K562 (cell line): ENCODE results near the gene KCNQ2. TPM values are rescaled to one million over a fixed set of nuclear protein-coding genes. Genes with fewer than 3 reads are reported as not detected.

ENCODE experiments used
- C11orf30 ChIP-seq: fragments of 450-650 bp; IDR thresholded peaks from 2 replicates; pipeline ENCODE4 v1.6.1; 2016; ENCODE audit warnings: low read depth, mild to moderate bottlenecking
- HDAC2 ChIP-seq: fragments of 450-650 bp; IDR thresholded peaks from 2 replicates; pipeline ENCODE4 v1.6.1; 2016; ENCODE audit warnings: mild to moderate bottlenecking
- MEIS2 ChIP-seq: fragments of 450-650 bp; IDR thresholded peaks from 2 replicates; pipeline ENCODE4 v1.6.1; 2014; ENCODE audit warnings: mild to moderate bottlenecking; ENCODE audit not compliant: partially characterized antibody
- MTA2 ChIP-seq: fragments of 450-650 bp; IDR thresholded peaks from 2 replicates; pipeline ENCODE4 v1.6.1; 2016; ENCODE audit warnings: low read depth
- NBN ChIP-seq: fragments of 450-650 bp; IDR thresholded peaks from 2 replicates; pipeline ENCODE4 v1.6.1; 2016; ENCODE audit warnings: low read depth, mild to moderate bottlenecking
- NCOA1 ChIP-seq: fragments of 450-650 bp; IDR thresholded peaks from 2 replicates; pipeline ENCODE4 v1.6.1; 2016; ENCODE audit warnings: low read depth
- NR2F6 ChIP-seq: fragments of 450-650 bp; formaldehyde crosslinking; IDR thresholded peaks from 2 replicates; pipeline ENCODE4 v1.4.0; 2020; ENCODE audit warnings: mild to moderate bottlenecking
- POLR2G ChIP-seq: fragments of 200-400 bp; formaldehyde crosslinking; IDR thresholded peaks from 2 replicates; pipeline ENCODE4 v1.6.1; 2017; ENCODE audit warnings: low read depth, mild to moderate bottlenecking, antibody characterized with exemption, low read length, moderate library complexity
- PTBP1 ChIP-seq: fragments of 200-400 bp; formaldehyde crosslinking; IDR thresholded peaks from 2 replicates; pipeline ENCODE4 v1.6.1; 2017; ENCODE audit warnings: low read depth, low read length
- SETDB1 ChIP-seq: IDR thresholded peaks from one replicate; pipeline ENCODE4 v1.6.1; 2012; ENCODE audit warnings: low read length, control low read depth, inconsistent platforms
- ZBTB43 ChIP-seq: sonication (generic); formaldehyde crosslinking; IDR thresholded peaks from 2 replicates; pipeline ENCODE4 v1.8.0; 2023; ENCODE audit warnings: mild to moderate bottlenecking, missing genetic modification reagents
- ZNF668 ChIP-seq: fragments of 250-450 bp; sonication (Bioruptor Pico); IDR thresholded peaks from 2 replicates; pipeline ENCODE4 v1.8.0; 2022; ENCODE audit warnings: mild to moderate bottlenecking, inconsistent platforms
- polyA plus RNA-seq, 8 experiments: library from polyadenylated mRNA; depleted of rRNA in 4 of 8; stranded (reverse) in 5 of 8; unstranded in 3 of 8; fragments of >200 nt; fragmentation: Nextera tagmentation in 2 of 8; fragmentation: Illumina TruSeq in 1 of 8; extraction: Ambion mirVana in 2 of 8; extraction: Trizol in 1 of 8; gene quantifications; 2 replicates each; pipeline versions ENCODE4 v1.2.1 to v1.2.3, GENCODE V29; 2011 to 2014; ENCODE audit warnings: inconsistent platforms in 1 of 8, missing spikeins in 1 of 8
- total RNA-seq, 7 experiments: library from RNA; depleted of rRNA in 6 of 7; stranded (reverse); fragments of >200 nt in 6 of 7; fragmentation: Illumina TruSeq in 2 of 7; extraction: Trizol in 2 of 7; gene quantifications; 2 replicates each; pipeline versions ENCODE4 v1.2.1 to v1.2.3, GENCODE V29; 2011 to 2021; ENCODE audit warnings: low replicate concordance in 1 of 7
- TF ChIP-seq, protein P1 (sequence below): sonication (generic); formaldehyde crosslinking; IDR thresholded peaks from 2 replicates; pipeline ENCODE4 v1.8.0; 2023; ENCODE audit warnings: mild to moderate bottlenecking, missing genetic modification reagents
- TF ChIP-seq, protein P2 (sequence below): fragments of 250-450 bp; sonication (Bioruptor Pico); IDR thresholded peaks from 2 replicates; pipeline ENCODE4 v1.5.1; 2021; ENCODE audit warnings: mild to moderate bottlenecking
- TF ChIP-seq, protein P3 (sequence below): fragments of 450-650 bp; conservative IDR thresholded peaks from 2 replicates; pipeline ENCODE4 v1.6.1; 2016; ENCODE audit warnings: missing genetic modification characterization, low read depth, mild to moderate bottlenecking, control low read depth, missing compliant biosample characterization
- TF ChIP-seq, protein P4 (sequence below): fragments of 250-450 bp; sonication (Bioruptor Pico); IDR thresholded peaks from 2 replicates; pipeline ENCODE4 v1.8.0; 2021; ENCODE audit warnings: moderate library complexity, mild to moderate bottlenecking, inconsistent platforms
- TF ChIP-seq, protein P5 (sequence below), 2 experiments: IDR thresholded peaks in 1 of 2; conservative IDR thresholded peaks in 1 of 2; 2 replicates each; pipeline ENCODE4 v1.6.1; 2016; ENCODE audit warnings: low read depth in 2 of 2, mild to moderate bottlenecking in 1 of 2, missing compliant biosample characterization in 1 of 2, missing genetic modification characterization in 1 of 2, moderate library complexity in 1 of 2

Gene KCNQ2
- total and polyA plus RNA-seq, 9 of the 15 experiments (the other 6 are each of a cell fraction or from before 2014, with no cell fraction given) = 0.13 to 0.16 TPM; not detected in 7

DNA sequence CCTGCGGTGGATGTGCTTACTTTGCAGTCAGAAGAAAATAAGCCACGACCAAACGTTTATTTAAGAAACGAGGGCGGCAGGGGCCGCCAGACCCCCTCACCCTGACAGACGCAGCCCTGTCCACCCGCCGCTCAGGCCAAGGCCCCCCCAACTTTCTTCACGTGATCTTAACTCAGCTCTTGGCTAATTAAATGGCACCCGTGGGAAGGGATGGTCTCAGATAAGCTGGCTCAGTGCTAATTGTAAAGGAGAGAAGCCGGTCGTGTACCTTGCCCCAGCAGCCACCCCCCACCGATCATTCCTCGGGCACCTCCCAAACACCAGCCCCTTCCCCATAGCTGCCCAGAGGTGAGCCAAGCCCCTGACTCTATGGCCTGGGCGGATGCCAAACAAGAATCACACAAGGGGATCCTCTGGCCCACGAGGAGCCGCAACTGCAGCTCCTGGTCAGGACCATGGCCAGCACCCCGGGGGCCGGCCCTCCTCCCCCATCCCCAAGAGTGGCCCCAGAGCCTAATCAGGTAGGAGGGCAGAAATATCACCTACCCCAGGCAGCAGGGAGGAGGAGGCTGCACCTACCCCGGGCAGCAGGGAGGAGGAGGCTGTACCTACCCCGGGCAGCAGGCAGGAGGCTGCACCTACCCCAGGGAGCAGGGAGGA lies 11.2 kb downstream of the KCNQ2 start (continued):
- TF ChIP-seq, protein P1, sequence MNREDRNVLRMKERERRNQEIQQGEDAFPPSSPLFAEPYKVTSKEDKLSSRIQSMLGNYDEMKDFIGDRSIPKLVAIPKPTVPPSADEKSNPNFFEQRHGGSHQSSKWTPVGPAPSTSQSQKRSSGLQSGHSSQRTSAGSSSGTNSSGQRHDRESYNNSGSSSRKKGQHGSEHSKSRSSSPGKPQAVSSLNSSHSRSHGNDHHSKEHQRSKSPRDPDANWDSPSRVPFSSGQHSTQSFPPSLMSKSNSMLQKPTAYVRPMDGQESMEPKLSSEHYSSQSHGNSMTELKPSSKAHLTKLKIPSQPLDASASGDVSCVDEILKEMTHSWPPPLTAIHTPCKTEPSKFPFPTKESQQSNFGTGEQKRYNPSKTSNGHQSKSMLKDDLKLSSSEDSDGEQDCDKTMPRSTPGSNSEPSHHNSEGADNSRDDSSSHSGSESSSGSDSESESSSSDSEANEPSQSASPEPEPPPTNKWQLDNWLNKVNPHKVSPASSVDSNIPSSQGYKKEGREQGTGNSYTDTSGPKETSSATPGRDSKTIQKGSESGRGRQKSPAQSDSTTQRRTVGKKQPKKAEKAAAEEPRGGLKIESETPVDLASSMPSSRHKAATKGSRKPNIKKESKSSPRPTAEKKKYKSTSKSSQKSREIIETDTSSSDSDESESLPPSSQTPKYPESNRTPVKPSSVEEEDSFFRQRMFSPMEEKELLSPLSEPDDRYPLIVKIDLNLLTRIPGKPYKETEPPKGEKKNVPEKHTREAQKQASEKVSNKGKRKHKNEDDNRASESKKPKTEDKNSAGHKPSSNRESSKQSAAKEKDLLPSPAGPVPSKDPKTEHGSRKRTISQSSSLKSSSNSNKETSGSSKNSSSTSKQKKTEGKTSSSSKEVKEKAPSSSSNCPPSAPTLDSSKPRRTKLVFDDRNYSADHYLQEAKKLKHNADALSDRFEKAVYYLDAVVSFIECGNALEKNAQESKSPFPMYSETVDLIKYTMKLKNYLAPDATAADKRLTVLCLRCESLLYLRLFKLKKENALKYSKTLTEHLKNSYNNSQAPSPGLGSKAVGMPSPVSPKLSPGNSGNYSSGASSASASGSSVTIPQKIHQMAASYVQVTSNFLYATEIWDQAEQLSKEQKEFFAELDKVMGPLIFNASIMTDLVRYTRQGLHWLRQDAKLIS = peak; percentile 49; the same call in 1 of the 2 replicates
- TF ChIP-seq PTBP1 (no peak), ZNF668 (CRISPR knock-in tag) (no peak), POLR2G (no peak), HDAC2 (no peak), SETDB1 (no peak), C11orf30 (no peak), NR2F6 (CRISPR knock-in tag) (no peak), NBN (no peak), NCOA1 (0 out of 2 replicates have a peak, but pooled peaks have one; percentile 45), MEIS2 (no peak), ZBTB43 (CRISPR knock-in tag) (0 out of 2 replicates have a peak, but pooled peaks have one; percentile 56), MTA2 (no peak)
- TF ChIP-seq, protein P2, sequence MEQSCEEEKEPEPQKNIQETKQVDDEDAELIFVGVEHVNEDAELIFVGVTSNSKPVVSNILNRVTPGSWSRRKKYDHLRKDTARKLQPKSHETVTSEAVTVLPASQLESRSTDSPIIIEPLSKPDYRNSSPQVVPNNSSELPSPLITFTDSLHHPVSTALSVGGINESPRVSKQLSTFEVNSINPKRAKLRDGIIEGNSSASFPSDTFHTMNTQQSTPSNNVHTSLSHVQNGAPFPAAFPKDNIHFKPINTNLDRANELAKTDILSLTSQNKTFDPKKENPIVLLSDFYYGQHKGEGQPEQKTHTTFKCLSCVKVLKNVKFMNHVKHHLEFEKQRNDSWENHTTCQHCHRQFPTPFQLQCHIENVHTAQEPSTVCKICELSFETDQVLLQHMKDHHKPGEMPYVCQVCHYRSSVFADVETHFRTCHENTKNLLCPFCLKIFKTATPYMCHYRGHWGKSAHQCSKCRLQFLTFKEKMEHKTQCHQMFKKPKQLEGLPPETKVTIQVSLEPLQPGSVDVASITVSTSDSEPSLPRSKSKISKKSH (CRISPR knock-in tag) = no peak
- TF ChIP-seq, protein P3, sequence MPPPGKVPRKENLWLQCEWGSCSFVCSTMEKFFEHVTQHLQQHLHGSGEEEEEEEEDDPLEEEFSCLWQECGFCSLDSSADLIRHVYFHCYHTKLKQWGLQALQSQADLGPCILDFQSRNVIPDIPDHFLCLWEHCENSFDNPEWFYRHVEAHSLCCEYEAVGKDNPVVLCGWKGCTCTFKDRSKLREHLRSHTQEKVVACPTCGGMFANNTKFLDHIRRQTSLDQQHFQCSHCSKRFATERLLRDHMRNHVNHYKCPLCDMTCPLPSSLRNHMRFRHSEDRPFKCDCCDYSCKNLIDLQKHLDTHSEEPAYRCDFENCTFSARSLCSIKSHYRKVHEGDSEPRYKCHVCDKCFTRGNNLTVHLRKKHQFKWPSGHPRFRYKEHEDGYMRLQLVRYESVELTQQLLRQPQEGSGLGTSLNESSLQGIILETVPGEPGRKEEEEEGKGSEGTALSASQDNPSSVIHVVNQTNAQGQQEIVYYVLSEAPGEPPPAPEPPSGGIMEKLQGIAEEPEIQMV (tag) = no peak
- TF ChIP-seq, protein P4, sequence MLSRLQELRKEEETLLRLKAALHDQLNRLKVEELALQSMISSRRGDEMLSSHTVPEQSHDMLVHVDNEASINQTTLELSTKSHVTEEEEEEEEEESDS = no peak
- TF ChIP-seq, protein P5, sequence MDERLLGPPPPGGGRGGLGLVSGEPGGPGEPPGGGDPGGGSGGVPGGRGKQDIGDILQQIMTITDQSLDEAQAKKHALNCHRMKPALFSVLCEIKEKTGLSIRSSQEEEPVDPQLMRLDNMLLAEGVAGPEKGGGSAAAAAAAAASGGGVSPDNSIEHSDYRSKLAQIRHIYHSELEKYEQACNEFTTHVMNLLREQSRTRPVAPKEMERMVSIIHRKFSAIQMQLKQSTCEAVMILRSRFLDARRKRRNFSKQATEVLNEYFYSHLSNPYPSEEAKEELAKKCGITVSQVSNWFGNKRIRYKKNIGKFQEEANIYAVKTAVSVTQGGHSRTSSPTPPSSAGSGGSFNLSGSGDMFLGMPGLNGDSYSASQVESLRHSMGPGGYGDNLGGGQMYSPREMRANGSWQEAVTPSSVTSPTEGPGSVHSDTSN (CRISPR knock-in tag; IDR thresholded peaks at IDR 0.05; ENCODE audit: low read depth) = no peak
- TF ChIP-seq, protein P5 (tag; conservative IDR thresholded peaks at IDR 0.05; ENCODE audit: low read depth) = no peak
